ENCODE measurements around the gene MARCHF9. TPM values are rescaled to one million over a fixed set of nuclear protein-coding genes. Genes with fewer than 3 reads are reported as not detected.

The MARCHF9 gene
- total RNA-seq, 2 experiments from 2014 or later = 10.4 to 10.8 TPM

DNA sequence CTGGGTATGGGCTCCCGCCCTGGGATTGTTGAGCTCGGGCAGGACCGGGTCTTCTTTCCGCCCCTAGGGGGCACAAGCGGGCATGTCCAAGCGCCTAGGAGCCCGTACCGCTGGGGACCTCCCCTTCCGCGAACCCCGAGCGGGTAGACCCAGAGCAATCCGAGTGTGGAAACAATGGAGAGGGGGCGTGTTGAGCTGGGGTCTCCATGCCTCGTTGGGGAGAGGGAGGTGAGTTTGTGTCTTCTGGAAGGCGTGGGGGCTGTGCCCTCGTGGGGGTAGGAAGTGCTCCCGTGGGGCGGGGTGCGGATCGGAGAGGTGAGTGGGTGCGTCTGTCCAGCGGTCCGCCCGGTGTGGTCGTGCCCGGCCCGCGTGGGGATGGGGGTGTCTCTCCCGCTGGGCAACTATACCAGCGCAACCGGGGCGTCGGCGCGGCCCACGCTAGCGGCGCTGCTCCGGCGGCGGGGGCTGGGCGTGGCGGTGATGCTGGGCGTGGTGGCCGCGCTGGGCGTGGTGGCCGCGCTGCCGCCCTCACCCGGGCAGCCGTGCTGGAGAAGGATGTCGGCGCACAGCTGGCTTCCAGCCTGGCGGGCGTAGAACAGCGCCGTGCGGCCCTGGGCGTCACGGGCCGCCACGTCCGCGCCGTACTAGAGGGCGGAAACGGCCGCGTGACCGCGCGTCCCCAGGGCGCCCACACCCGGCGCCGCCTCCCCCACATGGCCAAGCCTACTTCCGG, 28.6 kb upstream of the MARCHF9 start:
- H3K36me3 Mint-ChIP-seq (ENCODE audit: low read depth) = peaks cover 27% of the 10 kb centered on the region
- H3K27ac Mint-ChIP-seq = no peak overlapping the region
- intact Hi-C loops (cut with micrococcal nuclease) = no loop called here
- DNase-seq = no peak
- CTCF ChIA-PET = interaction anchor here (1.4 to 1.5 kb wide), 2 partner anchors 10 to 18 kb away, joined by 4 read pairs; partner anchors contain the start of gene TSPAN31
- H3K9me3 Mint-ChIP-seq = no peaks in the 10 kb centered on the region
- H3K27me3 Mint-ChIP-seq (ENCODE audit: low read depth) = no peaks in the 10 kb centered on the region
- H3K4me1 Mint-ChIP-seq (ENCODE audit: low read depth) = no peaks in the 10 kb centered on the region
- no peak overlapping the region for H3K4me3 Mint-ChIP-seq

DNA sequence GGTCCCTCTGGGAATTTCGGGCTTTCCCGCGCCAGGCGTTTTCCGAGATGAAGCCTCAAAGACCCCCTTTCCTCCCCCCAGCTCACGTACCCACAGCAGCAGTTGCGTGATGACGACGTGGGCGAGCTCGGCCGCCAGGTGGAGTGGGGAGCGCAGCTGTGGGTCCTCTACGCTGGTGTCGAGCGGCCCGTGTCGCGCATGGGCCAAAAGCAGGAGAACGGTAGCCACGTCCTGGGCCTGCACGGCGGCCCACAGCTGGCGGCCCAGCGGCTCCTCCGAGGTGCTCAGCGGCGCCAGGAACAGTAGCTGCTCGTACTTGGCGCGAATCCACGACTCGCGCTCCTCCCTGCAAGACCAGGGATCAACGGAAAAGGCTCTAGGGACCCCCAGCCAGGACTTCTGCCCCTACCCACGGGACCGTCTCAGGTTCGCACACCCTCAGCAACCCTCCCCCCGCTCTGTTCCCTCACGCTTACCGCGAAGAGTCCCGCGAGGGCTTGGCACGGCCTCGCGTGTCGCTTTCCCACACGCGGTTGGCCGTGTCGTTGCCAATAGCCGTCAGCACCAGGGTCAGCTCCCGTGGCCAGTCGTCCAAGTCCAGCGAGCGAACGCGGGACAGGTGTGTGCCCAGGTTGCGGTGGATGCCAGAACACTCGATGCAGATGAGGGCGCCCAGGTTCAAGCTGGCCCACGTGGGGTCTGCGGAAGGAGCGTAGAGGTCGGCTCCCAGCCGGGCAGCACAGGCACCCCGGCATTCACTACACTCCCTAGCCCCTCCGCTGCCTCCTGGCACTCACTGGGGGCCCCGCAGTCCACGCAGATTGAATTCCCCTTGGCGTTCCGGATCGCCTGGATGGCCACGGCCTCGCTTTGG, 27.8 kb upstream of the MARCHF9 start:
- no peak overlapping the region for H3K27ac Mint-ChIP-seq
- no peaks in the 10 kb centered on the region for H3K27me3 Mint-ChIP-seq (ENCODE audit: low read depth)
- H3K4me3 Mint-ChIP-seq = no peak overlapping the region
- CTCF ChIA-PET = interaction anchor here (1.4 to 1.5 kb wide), 2 partner anchors 10 to 17 kb away, joined by 4 read pairs; partner anchors contain the start of gene TSPAN31
- DNase-seq = no peak
- no peaks in the 10 kb centered on the region for H3K4me1 Mint-ChIP-seq (ENCODE audit: low read depth)
- no peaks in the 10 kb centered on the region for H3K9me3 Mint-ChIP-seq
- peaks cover 28% of the 10 kb centered on the region for H3K36me3 Mint-ChIP-seq (ENCODE audit: low read depth)
- intact Hi-C loops (cut with micrococcal nuclease) = no loop called here

DNA sequence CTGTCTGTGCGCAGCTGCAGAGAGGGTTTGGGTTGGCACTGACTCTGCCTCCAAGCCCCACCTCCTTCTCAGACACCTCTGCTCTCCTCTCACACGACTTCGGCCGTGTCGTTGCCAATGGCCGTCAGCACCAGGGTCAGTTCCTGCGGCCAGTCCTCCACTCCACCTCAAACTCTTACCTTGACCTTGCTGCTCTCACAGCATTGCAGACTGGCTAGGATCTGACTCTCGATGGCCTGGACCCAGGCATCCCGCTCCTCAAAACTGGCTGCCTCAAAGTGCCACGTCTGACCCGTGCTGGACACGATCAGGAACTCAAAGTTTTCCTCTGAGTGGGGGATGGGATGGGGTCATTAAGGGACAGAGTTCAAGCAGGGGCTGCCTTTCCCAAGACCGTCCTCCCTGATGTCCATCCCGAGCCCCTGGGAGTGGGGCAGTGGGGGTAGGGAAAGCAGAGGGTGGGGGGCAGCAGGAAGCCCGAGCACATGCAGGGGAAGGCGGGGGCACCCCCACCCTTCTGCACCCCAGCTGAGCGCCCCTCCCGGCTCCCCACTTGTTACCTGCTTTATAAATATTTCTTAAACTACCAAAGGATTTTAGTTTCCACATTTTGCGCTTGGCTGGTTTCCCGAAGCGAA, 27.0 kb upstream of the MARCHF9 start:
- intact Hi-C loops (cut with micrococcal nuclease) = no loop called here
- DNase-seq = no peak
- H3K27me3 Mint-ChIP-seq (ENCODE audit: low read depth) = no peaks in the 10 kb centered on the region
- no peaks in the 10 kb centered on the region for H3K9me3 Mint-ChIP-seq
- H3K4me1 Mint-ChIP-seq (ENCODE audit: low read depth) = no peaks in the 10 kb centered on the region
- peaks cover 33% of the 10 kb centered on the region for H3K36me3 Mint-ChIP-seq (ENCODE audit: low read depth)
- H3K27ac Mint-ChIP-seq = no peak overlapping the region
- no peak overlapping the region for H3K4me3 Mint-ChIP-seq
- CTCF ChIA-PET = interaction anchor here (1.0 to 1.9 kb wide), 2 partner anchors 13 to 16 kb away, joined by 3 to 7 read pairs; partner anchors contain the start of gene TSPAN31

DNA sequence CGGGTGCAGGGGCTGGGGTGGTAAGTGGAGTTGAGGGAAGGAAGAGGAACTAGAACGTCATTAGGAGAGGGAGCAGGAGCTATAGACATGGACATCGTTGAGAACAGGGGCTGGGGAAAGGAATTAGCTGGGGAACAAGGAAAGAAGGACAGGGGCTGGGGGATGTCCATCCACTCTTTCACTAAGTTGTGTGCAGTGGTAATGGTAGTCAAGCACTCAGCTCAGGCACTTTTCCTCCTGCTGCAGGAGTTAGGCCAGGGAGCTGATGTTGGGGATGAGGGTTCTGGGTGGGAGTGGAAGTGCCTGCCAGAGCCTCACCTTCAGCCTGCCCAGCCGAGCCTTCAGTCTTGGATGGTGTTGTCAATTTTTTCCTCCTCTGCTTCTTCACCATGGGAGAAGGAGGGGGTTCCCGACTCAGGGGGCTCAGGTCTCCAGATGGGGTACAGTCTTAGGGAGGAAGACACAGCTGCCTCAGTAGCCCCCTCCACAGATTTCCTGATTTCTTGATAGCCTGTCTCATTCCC, 25.5 kb upstream of the MARCHF9 start:
- peaks cover 38% of the 10 kb centered on the region for H3K36me3 Mint-ChIP-seq (ENCODE audit: low read depth)
- no peak overlapping the region for H3K27ac Mint-ChIP-seq
- no peaks in the 10 kb centered on the region for H3K4me1 Mint-ChIP-seq (ENCODE audit: low read depth)
- no peak overlapping the region for H3K4me3 Mint-ChIP-seq
- CTCF ChIA-PET = interaction anchor here (1.2 to 1.9 kb wide), 3 partner anchors 12 to 148 kb away, joined by 3 to 7 read pairs (median 4); no protein-coding TSS in a partner anchor
- no peak for DNase-seq
- intact Hi-C loops (cut with micrococcal nuclease) = no loop called here
- H3K27me3 Mint-ChIP-seq (ENCODE audit: low read depth) = no peaks in the 10 kb centered on the region
- no peaks in the 10 kb centered on the region for H3K9me3 Mint-ChIP-seq

DNA sequence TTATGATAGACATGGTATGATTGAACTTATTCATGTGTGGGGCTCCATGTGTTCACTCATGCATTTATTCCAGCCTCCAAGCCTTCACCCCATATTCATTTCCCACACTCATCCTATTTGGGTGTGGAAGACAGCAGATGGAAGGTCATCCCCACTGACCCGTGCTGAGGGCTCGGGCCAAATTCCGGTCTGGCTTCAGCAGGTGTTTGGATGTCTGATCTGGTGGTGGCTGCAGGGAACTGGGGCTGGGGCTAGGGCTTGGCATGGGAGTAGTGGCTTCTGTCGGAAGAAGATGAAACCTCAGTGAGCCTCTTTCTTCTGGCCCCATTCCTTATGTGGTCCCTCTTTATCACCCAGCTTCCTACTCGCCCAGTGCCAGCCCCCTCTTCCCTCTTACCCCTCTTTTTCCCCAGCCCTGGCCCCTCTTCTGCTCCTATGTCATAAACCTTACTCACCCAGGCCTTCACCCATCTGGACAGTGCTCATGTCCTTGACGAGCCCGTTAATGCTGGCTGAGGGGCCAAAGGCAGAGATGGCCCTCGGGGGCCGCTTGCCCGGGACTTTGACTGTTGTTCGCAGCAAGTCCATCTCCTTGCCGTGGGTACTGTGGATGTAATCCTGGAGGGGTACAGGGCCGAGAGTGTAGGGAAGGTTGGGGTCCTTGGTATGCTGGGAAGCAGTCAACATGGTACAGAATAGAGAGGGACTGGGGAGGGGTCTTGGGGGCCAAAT, 24.4 kb upstream of the MARCHF9 start:
- Mint-ChIP-seq H3K4me1 (ENCODE audit: low read depth) (no peaks in the 10 kb centered on the region), H3K27me3 (ENCODE audit: low read depth) (no peaks in the 10 kb centered on the region), H3K36me3 (ENCODE audit: low read depth) (peaks cover 40% of the 10 kb centered on the region), H3K4me3 (no peak overlapping the region), H3K27ac (no peak overlapping the region), H3K9me3 (no peaks in the 10 kb centered on the region)
- intact Hi-C loops (cut with micrococcal nuclease) = no loop called here
- no peak for DNase-seq
- CTCF ChIA-PET = interaction anchor here (1.8 kb wide), 1 partner anchor 149 kb away, joined by 4 read pairs; no protein-coding TSS in a partner anchor

DNA sequence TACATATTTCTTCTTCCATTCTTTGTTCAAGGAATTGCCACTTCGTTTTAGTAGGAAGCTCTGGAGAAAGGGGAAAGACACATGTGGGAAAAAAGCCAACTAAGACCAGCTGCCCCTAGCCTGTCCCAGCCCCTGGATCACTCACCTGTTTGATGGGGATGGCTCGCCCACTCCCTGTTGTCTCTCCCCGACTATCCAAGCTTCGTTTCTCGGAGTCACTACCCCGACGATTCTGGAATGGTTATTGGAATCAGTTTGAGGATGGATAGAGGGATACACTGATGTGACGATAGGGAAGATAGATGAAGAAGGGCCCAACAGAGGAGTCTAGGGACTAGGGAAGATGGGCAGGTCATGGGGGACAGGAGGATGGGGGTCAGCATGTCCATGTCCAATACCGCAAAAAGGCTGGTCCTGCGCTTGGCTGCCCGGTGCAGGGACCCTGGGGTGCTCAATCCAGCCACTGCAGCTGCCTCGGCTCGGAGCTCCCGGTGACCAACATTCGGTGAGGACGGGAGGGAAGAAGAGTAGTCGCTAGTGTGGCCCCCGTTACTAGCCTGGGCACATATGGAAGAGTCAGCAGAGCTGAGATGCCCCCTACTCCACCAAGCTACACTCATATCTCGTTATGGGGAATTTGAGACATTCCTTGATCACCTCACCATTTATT, 23.4 kb upstream of the MARCHF9 start:
- Mint-ChIP-seq H3K27ac (no peak overlapping the region), H3K9me3 (no peaks in the 10 kb centered on the region), H3K4me1 (ENCODE audit: low read depth) (peaks cover 2% of the 10 kb centered on the region), H3K4me3 (no peak overlapping the region), H3K36me3 (ENCODE audit: low read depth) (peaks cover 36% of the 10 kb centered on the region), H3K27me3 (ENCODE audit: low read depth) (no peaks in the 10 kb centered on the region)
- CTCF ChIA-PET = interaction anchor here (0.7 to 0.9 kb wide), 3 partner anchors 10 to 28 kb away, joined by 4 read pairs; no protein-coding TSS in a partner anchor
- no peak for DNase-seq
- intact Hi-C loops (cut with micrococcal nuclease) = no loop called here

DNA sequence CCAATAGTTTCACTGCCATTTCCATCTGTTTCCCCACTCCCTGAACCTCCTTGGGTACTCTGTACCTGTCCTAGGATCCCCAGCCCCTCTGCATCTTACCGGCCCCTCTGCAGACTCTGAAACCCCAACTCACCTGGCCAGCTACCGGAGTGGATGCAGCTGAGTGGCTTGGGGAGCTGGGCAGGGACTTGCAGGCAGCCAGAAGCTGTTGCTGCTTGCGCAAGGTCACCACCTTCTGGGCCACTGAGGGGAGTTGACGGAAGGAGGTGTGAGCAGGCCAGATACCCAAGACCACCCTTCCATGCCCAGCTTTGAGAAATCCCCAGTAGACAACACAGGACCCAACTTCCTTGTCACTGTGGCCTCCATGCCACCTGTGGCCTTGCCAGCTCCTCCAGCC, 22.6 kb upstream of the MARCHF9 start:
- Mint-ChIP-seq H3K9me3 (no peaks in the 10 kb centered on the region), H3K27me3 (ENCODE audit: low read depth) (no peaks in the 10 kb centered on the region), H3K27ac (no peak overlapping the region), H3K4me3 (no peak overlapping the region), H3K36me3 (ENCODE audit: low read depth) (peaks cover 36% of the 10 kb centered on the region), H3K4me1 (ENCODE audit: low read depth) (peaks cover 6% of the 10 kb centered on the region)
- intact Hi-C loops (cut with micrococcal nuclease) = no loop called here
- no peak for DNase-seq
- CTCF ChIA-PET = interaction anchor here (0.8 kb wide), 1 partner anchor 9 kb away, joined by 4 read pairs; no protein-coding TSS in a partner anchor

DNA sequence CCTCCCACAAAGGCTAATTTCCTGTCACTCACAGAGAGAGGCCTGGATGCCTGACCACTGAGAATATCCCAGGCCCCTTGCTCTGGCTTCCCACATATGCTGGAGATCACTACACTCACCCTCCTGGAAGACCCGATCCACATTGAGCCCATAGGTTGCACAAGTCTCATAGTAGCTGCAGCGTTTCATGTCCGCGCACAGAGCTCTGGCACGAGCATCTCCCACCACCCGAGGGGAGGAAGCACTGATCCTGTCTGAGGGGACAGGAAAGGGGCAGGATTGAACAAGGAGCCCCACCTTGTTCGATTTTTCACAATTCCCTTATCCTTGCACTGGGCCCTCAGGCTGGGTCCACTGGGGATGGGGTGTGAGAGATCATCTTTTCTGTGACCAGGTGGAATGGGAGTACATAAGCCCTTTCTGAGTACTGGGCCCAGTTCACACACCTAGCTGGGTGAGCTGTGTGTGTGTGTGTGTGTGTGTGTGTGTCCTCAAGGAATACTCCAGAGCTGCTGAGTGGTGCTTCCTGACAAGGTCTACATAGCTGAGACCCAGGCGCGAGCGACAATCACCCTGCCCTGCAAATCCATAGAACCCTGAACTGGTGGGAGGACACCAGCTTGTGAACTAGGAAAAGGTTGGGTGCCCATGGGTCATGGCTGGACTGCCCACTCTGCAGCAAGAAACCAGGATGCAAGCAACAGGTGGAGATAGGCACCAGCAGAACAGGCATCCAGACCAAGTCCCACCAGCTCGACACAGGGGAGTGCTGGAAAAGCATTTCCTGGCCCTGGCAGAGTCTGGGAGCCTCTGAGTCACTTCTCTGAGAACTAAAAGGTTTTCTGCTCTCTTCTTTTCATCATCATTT, 21.9 kb upstream of the MARCHF9 start:
- no peak for DNase-seq
- no peak overlapping the region for H3K27ac Mint-ChIP-seq
- H3K36me3 Mint-ChIP-seq (ENCODE audit: low read depth) = peaks cover 32% of the 10 kb centered on the region
- H3K27me3 Mint-ChIP-seq (ENCODE audit: low read depth) = no peaks in the 10 kb centered on the region
- H3K4me3 Mint-ChIP-seq = no peak overlapping the region
- intact Hi-C loops (cut with micrococcal nuclease) = no loop called here
- H3K9me3 Mint-ChIP-seq = no peaks in the 10 kb centered on the region
- CTCF ChIA-PET = interaction anchor here (0.7 to 0.8 kb wide), 4 partner anchors 8 to 274 kb away, joined by 3 to 4 read pairs (median 4); no protein-coding TSS in a partner anchor
- H3K4me1 Mint-ChIP-seq (ENCODE audit: low read depth) = peaks cover 6% of the 10 kb centered on the region

DNA sequence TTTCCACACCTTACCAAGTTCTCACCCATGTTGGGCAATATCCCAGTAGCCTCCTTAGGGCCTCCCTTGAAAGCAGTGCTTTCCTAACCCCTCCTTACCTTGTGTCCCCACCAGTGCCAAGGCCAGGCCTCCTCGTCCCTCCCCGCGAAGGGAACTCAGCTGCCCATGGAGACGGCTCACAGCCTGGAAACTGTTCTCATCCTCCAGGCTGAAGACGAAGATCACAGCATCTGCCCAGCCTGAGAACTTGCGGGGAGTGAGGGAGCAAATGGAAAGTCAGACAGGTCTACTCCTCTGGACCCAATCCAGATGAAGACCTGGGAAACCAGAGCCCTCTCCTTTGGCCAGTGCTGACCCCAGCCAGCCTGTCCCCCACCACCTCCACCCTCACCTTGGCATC, 21.0 kb upstream of the MARCHF9 start:
- H3K4me3 Mint-ChIP-seq = no peak overlapping the region

DNA sequence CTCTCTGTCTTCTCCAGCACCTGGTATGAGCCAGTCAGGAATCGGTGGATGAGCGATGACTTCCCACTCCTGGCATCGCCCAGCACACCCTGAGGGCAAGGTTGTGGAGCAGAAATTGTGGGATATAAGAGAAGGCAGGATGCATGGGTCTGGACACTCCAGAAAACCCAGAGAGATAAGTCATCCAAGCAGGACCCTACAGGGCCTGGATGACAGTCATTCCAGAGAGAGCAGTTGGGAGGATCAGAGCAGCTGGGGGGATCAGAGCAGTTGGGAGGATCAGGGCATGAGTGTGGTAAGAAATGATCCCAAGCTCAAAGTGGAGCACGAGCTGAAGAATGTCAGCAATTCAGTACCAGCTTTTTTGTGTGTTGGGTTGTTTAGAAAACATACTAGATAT, 20.3 kb upstream of the MARCHF9 start:
- Mint-ChIP-seq H3K4me3 (no peak overlapping the region), H3K9me3 (no peaks in the 10 kb centered on the region), H3K27me3 (ENCODE audit: low read depth) (no peaks in the 10 kb centered on the region), H3K27ac (no peak overlapping the region), H3K36me3 (ENCODE audit: low read depth) (peaks cover 23% of the 10 kb centered on the region), H3K4me1 (ENCODE audit: low read depth) (peaks cover 13% of the 10 kb centered on the region)
- no peak for DNase-seq
- intact Hi-C loops (cut with micrococcal nuclease) = no loop called here
- CTCF ChIA-PET = interaction anchor here (0.7 kb wide), 2 partner anchors 9 to 169 kb away, joined by 3 read pairs; no protein-coding TSS in a partner anchor

More for the DNA sequence above, 21.0 kb upstream of the MARCHF9 start:
- Mint-ChIP-seq H3K27me3 (ENCODE audit: low read depth) (no peaks in the 10 kb centered on the region), H3K9me3 (no peaks in the 10 kb centered on the region), H3K36me3 (ENCODE audit: low read depth) (peaks cover 26% of the 10 kb centered on the region), H3K27ac (no peak overlapping the region), H3K4me1 (ENCODE audit: low read depth) (peaks cover 7% of the 10 kb centered on the region)
- no peak for DNase-seq
- intact Hi-C loops (cut with micrococcal nuclease) = no loop called here
- CTCF ChIA-PET = no interaction called here

All from activated naive CD4-positive, alpha-beta T cell treated with anti-CD3 and anti-CD28 coated beads for 36 hours (primary cell).